ENCODE measurements around the gene KCND3. TPM values are rescaled to one million over a fixed set of nuclear protein-coding genes. Genes with fewer than 3 reads are reported as not detected.

The KCND3 gene
- total RNA-seq, 1 donor from 2014 or later = 8.1 TPM

GRCh38 chr1:111720977-111721786 lies 268.3 kb downstream of the KCND3 start:
- Histone ChIP-seq H3K4me1 (peaks cover 55% of the 10 kb centered on the region), H3K9me3 (no peaks in the 10 kb centered on the region), H3K27me3 (no peaks in the 10 kb centered on the region), H3K27ac (peak overlapping the region; percentile 0), H3K4me3 (no peak overlapping the region), H3K36me3 (no peaks in the 10 kb centered on the region)
- TF ChIP-seq, protein P1, sequence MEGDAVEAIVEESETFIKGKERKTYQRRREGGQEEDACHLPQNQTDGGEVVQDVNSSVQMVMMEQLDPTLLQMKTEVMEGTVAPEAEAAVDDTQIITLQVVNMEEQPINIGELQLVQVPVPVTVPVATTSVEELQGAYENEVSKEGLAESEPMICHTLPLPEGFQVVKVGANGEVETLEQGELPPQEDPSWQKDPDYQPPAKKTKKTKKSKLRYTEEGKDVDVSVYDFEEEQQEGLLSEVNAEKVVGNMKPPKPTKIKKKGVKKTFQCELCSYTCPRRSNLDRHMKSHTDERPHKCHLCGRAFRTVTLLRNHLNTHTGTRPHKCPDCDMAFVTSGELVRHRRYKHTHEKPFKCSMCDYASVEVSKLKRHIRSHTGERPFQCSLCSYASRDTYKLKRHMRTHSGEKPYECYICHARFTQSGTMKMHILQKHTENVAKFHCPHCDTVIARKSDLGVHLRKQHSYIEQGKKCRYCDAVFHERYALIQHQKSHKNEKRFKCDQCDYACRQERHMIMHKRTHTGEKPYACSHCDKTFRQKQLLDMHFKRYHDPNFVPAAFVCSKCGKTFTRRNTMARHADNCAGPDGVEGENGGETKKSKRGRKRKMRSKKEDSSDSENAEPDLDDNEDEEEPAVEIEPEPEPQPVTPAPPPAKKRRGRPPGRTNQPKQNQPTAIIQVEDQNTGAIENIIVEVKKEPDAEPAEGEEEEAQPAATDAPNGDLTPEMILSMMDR (IDR thresholded peaks at IDR 0.05) = no peak
- no peak for TF ChIP-seq POLR2AphosphoS5 (IDR thresholded peaks at IDR 0.05; ENCODE audit: insufficient read depth in 1 of 2, low read depth in 1 of 2)
- DNase-seq (ENCODE audit: extremely low spot score in 2 of 2) = no peak
- intact Hi-C loops (cut with DNase I) = no loop called here

Small RNA genes lying within 50 kb of the gene (small RNA-seq; reads per million reads assigned to genes)
- 0.34 reads per million for gene INKA2

Other genes with a start within 250 kb of the KCND3 start
- 16.2 TPM for gene DDX20, start 233.8 kb downstream of the KCND3 start, total RNA-seq